B cell (primary cell): ENCODE results near the gene ZMIZ1. TPM values are rescaled to one million over a fixed set of nuclear protein-coding genes. Genes with fewer than 3 reads are reported as not detected.

ENCODE experiments used
- ATAC-seq: fragments of 200-7000 bp; cut with Tn5 transposase; one replicate; pipeline ENCODE4 v1.10.0; 2021; ENCODE audit warnings: low read depth, mild to moderate bottlenecking, moderate number of reproducible peaks, moderate library complexity
- CTCF ChIA-PET: fragments of 350-600 bp; sonication (Branson Sonifier 250); formaldehyde crosslinking; loops from one replicate; lab custom pipeline; 2021; ENCODE audit warnings: antibody characterized with exemption, inconsistent platforms; lab: Charles Lee
- POLR2A ChIA-PET: fragments of 350-600 bp; sonication (Branson Sonifier 250); formaldehyde crosslinking; loops from one replicate; lab custom pipeline; 2021; ENCODE audit warnings: antibody characterized with exemption; lab: Charles Lee
- DNase-seq: peaks from one replicate; pipeline ENCODE4 v3.0.0; 2013
- H2AFZ ChIP-seq: 2 replicates; pipeline ENCODE4 v1.6.1; 2012; ENCODE audit warnings: mild to moderate bottlenecking, low read depth, low read length; ENCODE audit not compliant: insufficient read depth, poor library complexity, severe bottlenecking
- H3K27ac ChIP-seq, 2 donors: 1 replicate in 1 of 2; 2 replicates in 1 of 2; pipeline ENCODE4 v1.5.1; 2012 to 2013; ENCODE audit warnings: low read length in 2 of 2, mild to moderate bottlenecking in 2 of 2, moderate library complexity in 1 of 2
- H3K27me3 ChIP-seq, 4 experiments: fragments of 200-600 bp in 1 of 4; sonication (generic) in 1 of 4; replicated peaks in 1 of 4; 1 replicate in 2 of 4; 2 replicates in 2 of 4; pipeline versions ENCODE4 v1.6.1 to v1.7.0; 2013 to 2016; ENCODE audit warnings: low read length in 3 of 4, mild to moderate bottlenecking in 2 of 4, mixed read lengths in 1 of 4, moderate library complexity in 1 of 4; ENCODE audit not compliant: insufficient read depth in 4 of 4, control insufficient read depth in 3 of 4; ENCODE audit errors: control extremely low read depth in 1 of 4
- H3K36me3 ChIP-seq, 2 experiments: replicated peaks in 1 of 2; 1 replicate in 1 of 2; 2 replicates in 1 of 2; pipeline versions ENCODE4 v1.6.1 to v1.7.1; 2013; ENCODE audit warnings: low read length in 1 of 2; ENCODE audit not compliant: insufficient read depth in 2 of 2, control insufficient read depth in 1 of 2; ENCODE audit errors: control extremely low read depth in 1 of 2, extremely low read depth in 1 of 2
- H3K4me1 ChIP-seq, 2 donors: fragments of 200-600 bp in 1 of 2; sonication (generic) in 1 of 2; 1 replicate in 1 of 2; 2 replicates in 1 of 2; pipeline versions ENCODE4 v1.5.1 to v1.6.1; 2013 to 2017; ENCODE audit warnings: low read length in 2 of 2; ENCODE audit not compliant: control insufficient read depth in 2 of 2, insufficient read depth in 2 of 2
- H3K4me2 ChIP-seq: replicated peaks from 2 replicates; pipeline ENCODE3; 2012; ENCODE audit warnings: mild to moderate bottlenecking, low read depth, low read length; ENCODE audit not compliant: poor library complexity, severe bottlenecking
- H3K4me3 ChIP-seq, 5 experiments: fragments of 200-600 bp in 1 of 5; sonication (generic) in 1 of 5; 1 replicate in 3 of 5; 2 replicates in 2 of 5; pipeline versions ENCODE4 v1.5.1 to v1.7.0; 2011 to 2016; ENCODE audit warnings: low read length in 4 of 5, mild to moderate bottlenecking in 4 of 5, low read depth in 2 of 5, control low read depth in 1 of 5, moderate library complexity in 1 of 5; ENCODE audit not compliant: insufficient read depth in 1 of 5; ENCODE audit errors: control extremely low read depth in 1 of 5, extremely low read depth in 1 of 5
- H3K79me2 ChIP-seq: fragments of 200-600 bp; sonication (generic); one replicate; pipeline ENCODE4 v1.6.0; 2016; ENCODE audit warnings: low read length; ENCODE audit not compliant: control insufficient read depth, insufficient read depth
- H3K9ac ChIP-seq: fragments of 200-600 bp; sonication (generic); 2 replicates; pipeline ENCODE4 v1.6.1; 2017; ENCODE audit warnings: mild to moderate bottlenecking, low read length, moderate library complexity
- H3K9me3 ChIP-seq, 3 donors: one replicate each; pipeline versions ENCODE4 v1.6.1 to v1.7.1; 2013; ENCODE audit warnings: low read length in 2 of 3; ENCODE audit not compliant: control insufficient read depth in 2 of 3, insufficient read depth in 1 of 3; ENCODE audit errors: control extremely low read depth in 1 of 3
- H4K20me1 ChIP-seq: 2 replicates; pipeline ENCODE4 v1.6.0; 2012; ENCODE audit warnings: mild to moderate bottlenecking, low read length; ENCODE audit not compliant: insufficient read depth, control insufficient read depth, poor library complexity, severe bottlenecking
- H3K27ac Mint-ChIP-seq: one replicate; pipeline ENCODE4 v1.8.0; 2021; ENCODE audit warnings: mixed read lengths
- H3K27me3 Mint-ChIP-seq: one replicate; pipeline ENCODE4 v1.8.0; 2021; ENCODE audit warnings: mixed read lengths
- H3K4me1 Mint-ChIP-seq: one replicate; pipeline ENCODE4 v1.8.0; 2021; ENCODE audit warnings: mixed read lengths
- H3K4me3 Mint-ChIP-seq: one replicate; pipeline ENCODE4 v1.8.0; 2021; ENCODE audit warnings: mixed read lengths
- H3K9me3 Mint-ChIP-seq: one replicate; pipeline ENCODE4 v1.8.0; 2022; ENCODE audit warnings: mixed read lengths; ENCODE audit not compliant: insufficient read depth
- EZH2 ChIP-seq: IDR thresholded peaks from 2 replicates; pipeline ENCODE4 v1.6.1; 2012; ENCODE audit warnings: borderline replicate concordance, low read depth, mild to moderate bottlenecking, moderate library complexity, low read length; ENCODE audit not compliant: insufficient read depth, poor library complexity, severe bottlenecking
- WGBS: methylation state at CpG from one replicate; pipeline ENCODE4 v1.1.5; 2013; ENCODE audit warnings: missing lambda C conversion rate; ENCODE audit not compliant: insufficient coverage; 5-methylcytosine and 5-hydroxymethylcytosine counted together
- intact Hi-C: fragments of 100-400 bp; cut with micrococcal nuclease; formaldehyde crosslinking; loops from one replicate; pipeline ENCODE4 v1.10.0; 2022
- polyA plus RNA-seq: library from polyadenylated mRNA; depleted of rRNA; stranded (reverse); fragments of >200 nt; gene quantifications from 2 replicates; pipeline ENCODE4 v1.2.3, GENCODE V29; 2012
- total RNA-seq, 2 donors: library from RNA; stranded (reverse); fragments of 120-200 nt in 1 of 2; gene quantifications; 1 replicate in 1 of 2; 2 replicates in 1 of 2; pipeline versions ENCODE4 v1.2.3 to v1.2.4, GENCODE V29; 2013 to 2022
- TF ChIP-seq, protein P1 (sequence below): fragments of 200-600 bp; IDR thresholded peaks from one replicate; pipeline ENCODE4 v1.8.0; 2022; ENCODE audit warnings: antibody characterized with exemption, mild to moderate bottlenecking

The ZMIZ1 gene
- total and polyA plus RNA-seq, 2 donors (not counting 1 experiment from before 2014, with no cell fraction given): 14.3 to 64.9 TPM

DNA sequence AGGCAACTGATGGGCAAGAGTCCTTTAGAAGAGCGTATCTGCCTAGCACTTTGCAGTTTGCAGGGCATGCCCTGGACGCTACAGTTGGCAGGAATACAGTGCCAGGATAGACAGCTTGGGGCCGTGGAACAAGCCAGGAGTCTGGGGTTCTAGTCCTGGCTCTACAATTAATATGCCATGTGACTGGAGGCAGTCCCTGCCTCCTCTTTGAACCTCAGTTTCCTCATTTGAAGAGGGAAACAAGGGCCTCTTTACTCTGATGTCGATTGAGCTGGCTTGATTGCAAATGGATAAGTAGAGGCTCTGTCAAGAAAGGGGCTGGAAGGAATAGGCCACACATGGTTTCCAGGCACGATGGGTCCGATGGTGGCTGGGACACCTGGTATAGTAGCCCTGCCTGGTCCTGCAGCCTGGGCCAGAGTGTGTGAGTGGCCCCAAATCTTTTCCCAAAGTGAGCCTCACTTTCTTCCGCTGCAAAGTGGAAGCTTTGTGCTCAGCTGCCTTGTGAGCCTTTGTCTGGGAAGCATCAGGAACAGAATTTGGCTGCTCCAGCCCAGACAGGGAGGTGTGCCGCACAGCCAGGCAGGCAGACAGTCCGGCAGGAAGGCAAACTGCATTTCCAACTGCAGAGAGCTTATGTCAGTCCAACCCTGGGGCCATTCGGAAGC, 167.1 kb downstream of the ZMIZ1 start:
- H3K27ac Mint-ChIP-seq: no peak overlapping the region
- H3K27ac ChIP-seq: no peak overlapping the region
- POLR2A ChIA-PET: no interaction called here
- DNase-seq (no peak), ATAC-seq (no peak)
- H2AFZ ChIP-seq: no peak overlapping the region
- CTCF ChIA-PET: no interaction called here
- H3K27me3 Mint-ChIP-seq: no peaks in the 10 kb centered on the region
- no peak overlapping the region for H3K4me2 ChIP-seq
- H3K4me3 ChIP-seq: no peak overlapping the region
- intact Hi-C loops: no loop called here
- no peak overlapping the region for H3K4me3 Mint-ChIP-seq
- H3K4me1 Mint-ChIP-seq: peaks cover 3% of the 10 kb centered on the region
- peaks cover 0 to under 1% of the 10 kb centered on the region in 2 donors for H3K4me1 ChIP-seq
- no peaks in the 10 kb centered on the region for H3K36me3 ChIP-seq
- WGBS: 85% methylated on average over 10 of the region's 10 CpGs
- no peaks in the 10 kb centered on the region for H4K20me1 ChIP-seq
- no peaks in the 10 kb centered on the region for H3K79me2 ChIP-seq
- H3K9me3 ChIP-seq: no peaks in the 10 kb centered on the region
- TF ChIP-seq EZH2: no peak
- TF ChIP-seq, protein P1, sequence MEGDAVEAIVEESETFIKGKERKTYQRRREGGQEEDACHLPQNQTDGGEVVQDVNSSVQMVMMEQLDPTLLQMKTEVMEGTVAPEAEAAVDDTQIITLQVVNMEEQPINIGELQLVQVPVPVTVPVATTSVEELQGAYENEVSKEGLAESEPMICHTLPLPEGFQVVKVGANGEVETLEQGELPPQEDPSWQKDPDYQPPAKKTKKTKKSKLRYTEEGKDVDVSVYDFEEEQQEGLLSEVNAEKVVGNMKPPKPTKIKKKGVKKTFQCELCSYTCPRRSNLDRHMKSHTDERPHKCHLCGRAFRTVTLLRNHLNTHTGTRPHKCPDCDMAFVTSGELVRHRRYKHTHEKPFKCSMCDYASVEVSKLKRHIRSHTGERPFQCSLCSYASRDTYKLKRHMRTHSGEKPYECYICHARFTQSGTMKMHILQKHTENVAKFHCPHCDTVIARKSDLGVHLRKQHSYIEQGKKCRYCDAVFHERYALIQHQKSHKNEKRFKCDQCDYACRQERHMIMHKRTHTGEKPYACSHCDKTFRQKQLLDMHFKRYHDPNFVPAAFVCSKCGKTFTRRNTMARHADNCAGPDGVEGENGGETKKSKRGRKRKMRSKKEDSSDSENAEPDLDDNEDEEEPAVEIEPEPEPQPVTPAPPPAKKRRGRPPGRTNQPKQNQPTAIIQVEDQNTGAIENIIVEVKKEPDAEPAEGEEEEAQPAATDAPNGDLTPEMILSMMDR: no peak
- no peaks in the 10 kb centered on the region for H3K27me3 ChIP-seq
- H3K9ac ChIP-seq: no peak overlapping the region
- no peaks in the 10 kb centered on the region for H3K9me3 Mint-ChIP-seq

DNA sequence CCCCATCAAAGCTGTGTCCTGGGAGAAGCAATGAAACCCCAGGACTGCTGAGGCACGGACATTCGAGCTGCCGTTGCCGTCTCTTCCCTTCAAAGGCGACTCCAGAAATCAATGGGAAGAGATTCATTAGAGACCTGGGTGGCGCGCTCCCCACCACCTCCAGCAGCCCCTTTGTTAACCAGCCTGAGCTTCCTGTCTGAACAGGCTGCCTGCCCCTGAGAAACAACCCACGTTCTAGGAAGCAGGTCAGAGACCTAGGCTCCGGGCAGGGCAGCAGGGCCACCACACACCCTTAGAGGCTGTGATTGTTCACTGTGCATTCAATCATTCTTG, 167.6 kb downstream of the ZMIZ1 start:
- H3K4me2 ChIP-seq: no peak overlapping the region
- 88% methylated on average over 9 of the region's 9 CpGs for WGBS
- ChIA-PET CTCF (no interaction called here), POLR2A (no interaction called here)
- no peaks in the 10 kb centered on the region for H3K27me3 ChIP-seq
- no peaks in the 10 kb centered on the region for H3K36me3 ChIP-seq
- Mint-ChIP-seq H3K4me3 (no peak overlapping the region), H3K4me1 (peaks cover 8% of the 10 kb centered on the region), H3K27ac (no peak overlapping the region), H3K9me3 (no peaks in the 10 kb centered on the region), H3K27me3 (no peaks in the 10 kb centered on the region)
- no peak for TF ChIP-seq EZH2
- TF ChIP-seq, protein P1: no peak
- DNase-seq (no peak), ATAC-seq (no peak)
- H4K20me1 ChIP-seq: no peaks in the 10 kb centered on the region
- intact Hi-C loops: no loop called here
- H2AFZ ChIP-seq: no peak overlapping the region
- H3K27ac ChIP-seq: no peak overlapping the region
- H3K9ac ChIP-seq: no peak overlapping the region
- H3K4me1 ChIP-seq: peaks cover under 1 to 4% of the 10 kb centered on the region in 2 donors
- no peaks in the 10 kb centered on the region for H3K79me2 ChIP-seq
- H3K4me3 ChIP-seq: no peak overlapping the region
- H3K9me3 ChIP-seq: no peaks in the 10 kb centered on the region
